HepG2 (cell line): ENCODE data around the gene HSDL1. TPM values are rescaled to one million over a fixed set of nuclear protein-coding genes. Genes with fewer than 3 reads are reported as not detected.

Experiments
- HOXD1 ChIP-seq: sonication (generic); formaldehyde crosslinking; IDR thresholded peaks from 2 replicates; pipeline ENCODE4 v1.5.0; 2020; ENCODE audit warnings: missing genetic modification reagents
- TMF1 ChIP-seq: sonication (generic); formaldehyde crosslinking; IDR thresholded peaks from 2 replicates; pipeline ENCODE4 v1.8.1; 2022; ENCODE audit warnings: low read depth, missing genetic modification reagents
- ZNF251 ChIP-seq: sonication (generic); formaldehyde crosslinking; IDR thresholded peaks from 2 replicates; pipeline ENCODE4 v1.9.0; 2021; ENCODE audit warnings: mild to moderate bottlenecking, missing genetic modification reagents
- ZNF333 ChIP-seq: sonication (generic); formaldehyde crosslinking; IDR thresholded peaks from 2 replicates; pipeline ENCODE4 v1.4.0; 2020; ENCODE audit warnings: mild to moderate bottlenecking, missing genetic modification reagents, borderline replicate concordance
- ZNF546 ChIP-seq: sonication (generic); formaldehyde crosslinking; conservative IDR thresholded peaks from 2 replicates; pipeline ENCODE4 v1.8.1; 2023; ENCODE audit warnings: mild to moderate bottlenecking, missing genetic modification reagents
- ZNF607 ChIP-seq: sonication (generic); formaldehyde crosslinking; IDR thresholded peaks from 2 replicates; pipeline ENCODE4 v1.5.1; 2020; ENCODE audit warnings: missing genetic modification reagents, mild to moderate bottlenecking, borderline replicate concordance
- polyA plus RNA-seq, 8 experiments: library from polyadenylated mRNA; depleted of rRNA in 3 of 8; stranded (reverse) in 7 of 8; unstranded in 1 of 8; fragments of >200 nt; fragmentation: Illumina TruSeq in 4 of 8; extraction: Trizol in 4 of 8; gene quantifications; 2 replicates each; pipeline versions ENCODE4 v1.2.1 to v1.2.3, GENCODE V29; 2011 to 2016; ENCODE audit warnings: low read depth in 4 of 8, missing spikeins in 1 of 8, mixed read lengths in 1 of 8; ENCODE audit not compliant: insufficient read depth in 1 of 8
- total RNA-seq, 5 experiments: library from RNA; depleted of rRNA; stranded (reverse); fragments of >200 nt; fragmentation: Illumina TruSeq; extraction: Trizol; gene quantifications; 2 replicates each; pipeline ENCODE4 v1.2.3, GENCODE V29; 2016; ENCODE audit warnings: low read depth in 1 of 5
- TF ChIP-seq, protein P1 (sequence below): sonication (generic); formaldehyde crosslinking; conservative IDR thresholded peaks from 2 replicates; pipeline ENCODE4 v1.8.1; 2023; ENCODE audit warnings: missing genetic modification reagents
- TF ChIP-seq, protein P2 (sequence below): IDR thresholded peaks from 2 replicates; pipeline ENCODE4 v1.6.1; 2016; ENCODE audit warnings: missing compliant biosample characterization, missing genetic modification reagents, borderline replicate concordance
- TF ChIP-seq, protein P3 (sequence below): sonication (generic); formaldehyde crosslinking; IDR thresholded peaks from 2 replicates; pipeline ENCODE4 v1.5.0; 2020; ENCODE audit warnings: mild to moderate bottlenecking, missing genetic modification reagents, moderate library complexity
- TF ChIP-seq, protein P4 (sequence below): sonication (generic); formaldehyde crosslinking; IDR thresholded peaks from 2 replicates; pipeline ENCODE4 v1.5.1; 2020; ENCODE audit warnings: mild to moderate bottlenecking, missing genetic modification reagents, moderate library complexity
- TF ChIP-seq, protein P5 (sequence below): sonication (generic); formaldehyde crosslinking; IDR thresholded peaks from 2 replicates; pipeline ENCODE4 v1.5.0; 2020; ENCODE audit warnings: mild to moderate bottlenecking, missing genetic modification reagents
- TF ChIP-seq, protein P6 (sequence below), 2 experiments: sonication (generic) in 1 of 2; formaldehyde crosslinking in 1 of 2; IDR thresholded peaks; 2 replicates each; pipeline versions ENCODE4 v1.6.1 to v1.9.0; 2014 to 2022; ENCODE audit warnings: antibody characterized with exemption in 1 of 2, borderline replicate concordance in 1 of 2, inconsistent platforms in 1 of 2, low read depth in 1 of 2, missing genetic modification reagents in 1 of 2

HSDL1 gene
- total and polyA plus RNA-seq, 2 of the 13 experiments (the other 11 are each of a cell fraction or from before 2014, with no cell fraction given), result 49.2 to 49.7 TPM

DNA sequence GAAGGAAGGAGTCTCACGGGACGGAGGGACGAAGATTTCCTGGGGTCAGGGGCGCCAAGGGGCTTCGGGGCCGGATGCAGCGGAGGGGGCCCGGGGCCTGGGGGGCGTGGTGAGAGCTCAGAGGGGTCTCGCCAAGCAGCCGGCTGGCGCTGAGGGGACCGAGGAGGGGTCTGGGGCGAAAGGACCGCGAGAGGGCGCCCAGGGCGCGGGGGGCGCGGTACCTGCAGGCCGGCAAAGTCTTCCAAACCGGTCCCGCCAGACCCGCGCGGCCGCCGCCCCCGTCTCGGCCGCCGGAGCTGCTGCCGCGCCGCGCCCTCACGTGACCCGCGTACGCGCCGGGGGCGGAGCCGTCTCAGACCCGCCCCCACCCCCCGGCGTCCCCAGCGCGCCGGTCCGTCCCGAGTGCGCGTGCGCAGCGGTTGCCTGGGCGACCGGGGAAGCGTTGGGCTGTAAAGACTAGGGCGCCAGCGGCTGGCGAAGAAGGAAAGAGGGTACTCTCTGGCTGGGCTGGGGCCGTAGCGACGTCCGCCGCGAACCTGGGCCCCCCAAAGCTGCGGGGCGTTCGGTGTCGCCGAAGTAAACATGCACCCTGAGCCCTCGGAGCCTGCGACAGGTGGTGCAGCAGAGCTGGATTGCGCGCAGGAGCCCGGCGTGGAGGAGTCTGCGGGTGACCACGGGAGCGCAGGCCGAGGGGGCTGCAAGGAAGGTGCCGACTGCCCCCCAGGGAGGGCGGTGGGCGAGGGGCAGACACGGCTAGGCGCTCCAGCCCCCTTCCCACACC, at the start of gene HSDL1, which contains the start of gene DNAAF1 (continued):
- TF ChIP-seq ZNF607 (peak; percentile 82), HOXD1 (CRISPR knock-in tag) (no peak; the same call in 1 of the 2 replicates), TMF1 (CRISPR knock-in tag) (no peak; the same call in 1 of the 2 replicates), ZNF251 (no peak), ZNF333 (CRISPR knock-in tag) (peak; percentile 77; the same call in 1 of the 2 replicates), ZNF546 (CRISPR knock-in tag) (no peak)
- TF ChIP-seq, protein P1, sequence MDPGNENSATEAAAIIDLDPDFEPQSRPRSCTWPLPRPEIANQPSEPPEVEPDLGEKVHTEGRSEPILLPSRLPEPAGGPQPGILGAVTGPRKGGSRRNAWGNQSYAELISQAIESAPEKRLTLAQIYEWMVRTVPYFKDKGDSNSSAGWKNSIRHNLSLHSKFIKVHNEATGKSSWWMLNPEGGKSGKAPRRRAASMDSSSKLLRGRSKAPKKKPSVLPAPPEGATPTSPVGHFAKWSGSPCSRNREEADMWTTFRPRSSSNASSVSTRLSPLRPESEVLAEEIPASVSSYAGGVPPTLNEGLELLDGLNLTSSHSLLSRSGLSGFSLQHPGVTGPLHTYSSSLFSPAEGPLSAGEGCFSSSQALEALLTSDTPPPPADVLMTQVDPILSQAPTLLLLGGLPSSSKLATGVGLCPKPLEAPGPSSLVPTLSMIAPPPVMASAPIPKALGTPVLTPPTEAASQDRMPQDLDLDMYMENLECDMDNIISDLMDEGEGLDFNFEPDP, result no peak
- TF ChIP-seq, protein P2, sequence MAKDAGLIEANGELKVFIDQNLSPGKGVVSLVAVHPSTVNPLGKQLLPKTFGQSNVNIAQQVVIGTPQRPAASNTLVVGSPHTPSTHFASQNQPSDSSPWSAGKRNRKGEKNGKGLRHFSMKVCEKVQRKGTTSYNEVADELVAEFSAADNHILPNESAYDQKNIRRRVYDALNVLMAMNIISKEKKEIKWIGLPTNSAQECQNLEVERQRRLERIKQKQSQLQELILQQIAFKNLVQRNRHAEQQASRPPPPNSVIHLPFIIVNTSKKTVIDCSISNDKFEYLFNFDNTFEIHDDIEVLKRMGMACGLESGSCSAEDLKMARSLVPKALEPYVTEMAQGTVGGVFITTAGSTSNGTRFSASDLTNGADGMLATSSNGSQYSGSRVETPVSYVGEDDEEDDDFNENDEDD (CRISPR knock-in tag), result no peak; the same call in 1 of the 2 replicates
- TF ChIP-seq, protein P3, sequence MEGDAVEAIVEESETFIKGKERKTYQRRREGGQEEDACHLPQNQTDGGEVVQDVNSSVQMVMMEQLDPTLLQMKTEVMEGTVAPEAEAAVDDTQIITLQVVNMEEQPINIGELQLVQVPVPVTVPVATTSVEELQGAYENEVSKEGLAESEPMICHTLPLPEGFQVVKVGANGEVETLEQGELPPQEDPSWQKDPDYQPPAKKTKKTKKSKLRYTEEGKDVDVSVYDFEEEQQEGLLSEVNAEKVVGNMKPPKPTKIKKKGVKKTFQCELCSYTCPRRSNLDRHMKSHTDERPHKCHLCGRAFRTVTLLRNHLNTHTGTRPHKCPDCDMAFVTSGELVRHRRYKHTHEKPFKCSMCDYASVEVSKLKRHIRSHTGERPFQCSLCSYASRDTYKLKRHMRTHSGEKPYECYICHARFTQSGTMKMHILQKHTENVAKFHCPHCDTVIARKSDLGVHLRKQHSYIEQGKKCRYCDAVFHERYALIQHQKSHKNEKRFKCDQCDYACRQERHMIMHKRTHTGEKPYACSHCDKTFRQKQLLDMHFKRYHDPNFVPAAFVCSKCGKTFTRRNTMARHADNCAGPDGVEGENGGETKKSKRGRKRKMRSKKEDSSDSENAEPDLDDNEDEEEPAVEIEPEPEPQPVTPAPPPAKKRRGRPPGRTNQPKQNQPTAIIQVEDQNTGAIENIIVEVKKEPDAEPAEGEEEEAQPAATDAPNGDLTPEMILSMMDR (CRISPR knock-in tag), result peak; percentile 31
- TF ChIP-seq, protein P4, sequence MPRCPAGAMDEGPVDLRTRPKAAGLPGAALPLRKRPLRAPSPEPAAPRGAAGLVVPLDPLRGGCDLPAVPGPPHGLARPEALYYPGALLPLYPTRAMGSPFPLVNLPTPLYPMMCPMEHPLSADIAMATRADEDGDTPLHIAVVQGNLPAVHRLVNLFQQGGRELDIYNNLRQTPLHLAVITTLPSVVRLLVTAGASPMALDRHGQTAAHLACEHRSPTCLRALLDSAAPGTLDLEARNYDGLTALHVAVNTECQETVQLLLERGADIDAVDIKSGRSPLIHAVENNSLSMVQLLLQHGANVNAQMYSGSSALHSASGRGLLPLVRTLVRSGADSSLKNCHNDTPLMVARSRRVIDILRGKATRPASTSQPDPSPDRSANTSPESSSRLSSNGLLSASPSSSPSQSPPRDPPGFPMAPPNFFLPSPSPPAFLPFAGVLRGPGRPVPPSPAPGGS (CRISPR knock-in tag), result no peak
- TF ChIP-seq, protein P5, sequence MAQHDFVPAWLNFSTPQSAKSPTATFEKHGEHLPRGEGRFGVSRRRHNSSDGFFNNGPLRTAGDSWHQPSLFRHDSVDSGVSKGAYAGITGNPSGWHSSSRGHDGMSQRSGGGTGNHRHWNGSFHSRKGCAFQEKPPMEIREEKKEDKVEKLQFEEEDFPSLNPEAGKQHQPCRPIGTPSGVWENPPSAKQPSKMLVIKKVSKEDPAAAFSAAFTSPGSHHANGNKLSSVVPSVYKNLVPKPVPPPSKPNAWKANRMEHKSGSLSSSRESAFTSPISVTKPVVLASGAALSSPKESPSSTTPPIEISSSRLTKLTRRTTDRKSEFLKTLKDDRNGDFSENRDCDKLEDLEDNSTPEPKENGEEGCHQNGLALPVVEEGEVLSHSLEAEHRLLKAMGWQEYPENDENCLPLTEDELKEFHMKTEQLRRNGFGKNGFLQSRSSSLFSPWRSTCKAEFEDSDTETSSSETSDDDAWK (CRISPR knock-in tag), result no peak
- TF ChIP-seq, protein P6, sequence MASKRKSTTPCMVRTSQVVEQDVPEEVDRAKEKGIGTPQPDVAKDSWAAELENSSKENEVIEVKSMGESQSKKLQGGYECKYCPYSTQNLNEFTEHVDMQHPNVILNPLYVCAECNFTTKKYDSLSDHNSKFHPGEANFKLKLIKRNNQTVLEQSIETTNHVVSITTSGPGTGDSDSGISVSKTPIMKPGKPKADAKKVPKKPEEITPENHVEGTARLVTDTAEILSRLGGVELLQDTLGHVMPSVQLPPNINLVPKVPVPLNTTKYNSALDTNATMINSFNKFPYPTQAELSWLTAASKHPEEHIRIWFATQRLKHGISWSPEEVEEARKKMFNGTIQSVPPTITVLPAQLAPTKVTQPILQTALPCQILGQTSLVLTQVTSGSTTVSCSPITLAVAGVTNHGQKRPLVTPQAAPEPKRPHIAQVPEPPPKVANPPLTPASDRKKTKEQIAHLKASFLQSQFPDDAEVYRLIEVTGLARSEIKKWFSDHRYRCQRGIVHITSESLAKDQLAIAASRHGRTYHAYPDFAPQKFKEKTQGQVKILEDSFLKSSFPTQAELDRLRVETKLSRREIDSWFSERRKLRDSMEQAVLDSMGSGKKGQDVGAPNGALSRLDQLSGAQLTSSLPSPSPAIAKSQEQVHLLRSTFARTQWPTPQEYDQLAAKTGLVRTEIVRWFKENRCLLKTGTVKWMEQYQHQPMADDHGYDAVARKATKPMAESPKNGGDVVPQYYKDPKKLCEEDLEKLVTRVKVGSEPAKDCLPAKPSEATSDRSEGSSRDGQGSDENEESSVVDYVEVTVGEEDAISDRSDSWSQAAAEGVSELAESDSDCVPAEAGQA (IDR thresholded peaks at IDR 0.05; ENCODE audit: low read depth), result no peak
- TF ChIP-seq, protein P6 (CRISPR knock-in tag; IDR thresholded peaks at IDR 0.05; ENCODE audit: borderline replicate concordance), result 0 out of 2 replicates have a peak, but pooled peaks have one; percentile 40
